Fibroblast of skin of back (primary cell): ENCODE measurements around the gene DLG2.

Source experiments
- DNase-seq: peaks from one replicate; pipeline ENCODE4 v3.0.0-alpha.2; 2013

The DLG2 gene

DNA sequence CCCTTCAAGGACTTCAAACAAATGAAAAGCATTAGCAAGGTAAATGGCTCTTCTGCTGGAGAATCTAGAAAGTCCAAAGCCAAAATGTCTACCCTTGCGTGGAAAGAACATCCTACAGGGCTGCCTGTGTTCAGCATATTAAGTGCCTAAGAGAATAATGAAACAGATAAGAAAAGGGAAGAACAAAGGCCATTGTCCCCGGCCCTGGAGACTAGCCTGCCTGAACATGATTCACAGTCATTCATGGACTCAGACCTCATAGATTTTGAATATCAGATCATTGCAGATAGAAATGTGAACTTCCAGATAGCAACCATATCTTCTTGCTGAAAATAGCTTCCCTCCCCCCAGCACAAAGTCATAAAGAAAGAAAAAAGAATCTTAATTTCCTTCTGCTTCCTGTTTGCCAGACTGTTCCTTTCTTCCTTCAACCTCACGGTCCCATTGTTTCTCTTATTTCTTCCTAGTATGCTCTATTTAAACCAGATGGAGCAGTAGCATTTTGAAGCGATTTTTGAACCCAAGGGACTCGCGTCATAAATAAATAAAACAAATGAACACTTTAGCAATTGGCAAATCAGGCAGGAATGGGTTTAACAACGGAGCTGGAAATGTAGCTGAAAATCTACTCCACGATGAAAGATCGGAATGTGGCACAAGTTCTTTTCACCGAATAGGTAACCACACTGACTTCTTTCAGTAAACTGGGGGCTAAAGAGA is 1932.8 kb downstream of the DLG2 start:
- DNase-seq: peak; percentile 14

DNA sequence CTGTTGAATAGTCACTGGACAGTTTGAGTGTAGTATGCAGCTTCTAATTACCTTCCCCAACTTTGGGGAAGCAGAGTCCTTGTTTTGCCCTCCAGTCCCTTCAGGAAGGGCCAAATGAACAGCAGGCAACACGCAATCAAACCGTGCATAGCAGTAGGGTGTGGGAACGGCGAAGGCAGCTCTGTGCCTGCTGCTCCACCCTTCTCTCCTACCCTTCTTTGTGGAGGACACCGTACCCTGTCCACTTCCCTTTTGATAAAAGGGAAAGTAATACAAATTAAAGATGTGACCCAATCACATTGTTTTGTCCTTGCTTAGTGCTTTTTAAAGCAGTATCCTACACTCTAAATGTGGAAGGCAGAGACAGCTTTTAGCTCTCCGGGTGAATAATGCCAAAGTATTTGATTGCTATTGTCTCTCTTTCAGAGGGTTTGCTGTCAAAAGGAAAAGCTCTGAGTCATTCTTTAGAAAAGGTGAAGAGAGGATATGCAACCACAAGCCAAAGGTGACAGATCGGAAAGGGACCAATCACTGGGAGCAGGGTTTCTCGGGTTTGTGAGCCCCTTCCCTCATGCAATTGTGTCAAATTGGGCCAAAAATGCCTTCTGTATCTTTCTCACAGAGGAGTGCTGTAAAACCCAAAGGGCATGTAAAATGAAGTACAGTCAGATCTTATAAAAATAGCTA is 1933.7 kb downstream of the DLG2 start:
- DNase-seq: no peak

DNA sequence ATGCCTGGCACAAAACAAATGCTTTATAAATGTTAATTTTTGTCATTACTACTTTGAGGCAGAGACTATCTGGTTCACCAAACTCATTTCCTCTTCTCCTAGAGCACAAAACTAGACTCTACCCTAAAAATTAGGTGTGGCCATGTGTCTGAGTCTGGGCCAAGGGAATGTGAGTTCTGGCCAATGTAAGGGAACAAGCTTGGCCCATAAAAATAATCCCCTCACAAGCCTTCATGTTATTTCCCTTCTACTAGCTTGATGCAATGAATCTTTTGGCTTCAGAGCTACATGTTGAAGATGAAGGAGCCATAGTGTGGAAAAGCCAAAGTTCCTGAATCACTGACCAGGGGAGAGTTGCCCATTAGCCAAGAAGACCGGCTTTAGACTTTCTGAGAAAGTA is 1934.5 kb downstream of the DLG2 start:
- DNase-seq: no peak

DNA sequence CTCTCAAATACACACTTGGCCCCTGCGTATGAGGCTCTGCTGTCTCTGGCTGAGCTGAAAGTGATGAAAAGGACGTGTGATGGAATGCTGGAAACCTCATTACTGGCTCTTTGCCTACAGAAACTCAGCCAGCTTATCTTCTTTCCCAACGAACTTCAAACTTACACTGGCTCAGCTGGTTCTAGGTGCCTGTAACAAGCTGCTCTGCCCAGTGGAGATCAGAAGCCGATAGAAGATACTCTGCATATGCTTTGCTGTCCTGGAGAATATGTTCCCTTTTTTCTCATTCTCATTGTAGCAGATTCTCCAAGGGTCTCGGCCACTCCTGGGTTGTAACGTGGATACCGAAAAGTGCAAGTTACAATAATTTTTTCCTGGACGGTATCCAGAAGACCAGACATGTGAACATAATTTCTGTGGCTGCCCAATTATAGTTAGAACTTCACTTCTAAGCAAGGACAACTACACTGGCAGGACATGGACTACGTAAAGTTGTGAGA is 1935.6 kb downstream of the DLG2 start:
- DNase-seq: no peak

DNA sequence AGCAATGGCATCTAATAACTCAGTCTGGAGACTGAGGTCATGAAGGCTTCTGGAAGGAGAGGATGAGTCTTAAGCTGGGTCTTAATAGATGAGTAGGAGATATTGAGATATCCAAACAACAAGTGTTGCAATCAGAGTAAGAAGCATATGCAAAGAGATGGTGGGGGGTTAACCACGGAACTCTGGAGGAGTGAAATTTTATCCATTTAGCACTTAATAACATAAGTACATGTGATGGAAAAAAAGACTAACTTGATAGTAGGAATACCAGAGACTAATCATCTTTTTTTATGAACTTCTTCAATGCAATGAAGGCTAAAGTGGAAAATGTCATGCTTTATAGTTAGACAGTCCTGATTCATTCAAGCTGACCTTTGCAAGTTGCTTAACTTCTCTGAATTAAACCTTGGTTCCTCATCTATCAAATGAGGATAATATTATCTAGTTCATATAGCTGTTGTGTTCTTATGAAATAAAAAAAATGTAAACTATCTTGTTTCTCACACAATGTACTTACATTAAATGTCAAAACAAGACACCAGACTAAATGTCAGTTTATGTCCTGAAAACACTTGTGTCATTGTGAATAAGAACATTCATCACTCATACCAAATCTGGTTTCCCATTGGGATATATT is 1937.9 kb downstream of the DLG2 start:
- no peak for DNase-seq

DNA sequence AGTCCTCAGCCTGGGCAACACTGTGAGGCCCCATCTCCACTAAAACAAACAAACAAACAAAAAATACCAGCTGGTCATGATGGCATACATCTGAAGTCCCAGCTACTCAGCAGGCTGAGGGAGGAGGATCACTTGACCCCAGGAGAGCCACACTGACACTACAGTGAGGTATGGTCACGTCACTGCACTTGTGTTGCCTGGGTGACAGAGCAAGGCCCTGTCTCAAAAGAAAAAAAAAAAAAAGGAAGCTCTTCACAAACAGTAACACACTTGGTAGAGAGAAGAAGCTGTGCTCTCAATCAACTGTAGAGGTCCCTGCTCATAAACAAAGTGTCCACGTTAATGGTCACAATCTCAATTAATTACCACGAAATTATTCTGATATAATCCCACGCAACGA is 1939.4 kb downstream of the DLG2 start:
- no peak for DNase-seq

DNA sequence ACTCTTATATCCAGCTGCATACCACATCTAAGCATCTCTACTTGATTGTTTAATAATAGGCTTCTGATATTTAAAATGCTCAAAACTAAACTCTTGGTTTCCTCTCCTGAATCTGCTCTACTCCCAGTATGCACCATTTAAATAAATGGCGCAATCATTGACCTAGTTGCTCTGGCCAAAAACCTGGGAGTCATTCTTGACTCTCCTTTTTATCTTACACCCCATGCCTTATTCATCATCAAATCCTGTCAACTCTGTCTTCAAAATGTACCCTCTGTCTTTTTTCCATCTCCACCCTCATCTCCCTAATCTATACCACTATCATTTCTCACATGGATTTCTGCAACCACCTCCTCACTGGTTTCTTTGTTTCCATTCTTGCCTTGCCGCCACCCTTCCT is 1941.4 kb downstream of the DLG2 start:
- no peak for DNase-seq

DNA sequence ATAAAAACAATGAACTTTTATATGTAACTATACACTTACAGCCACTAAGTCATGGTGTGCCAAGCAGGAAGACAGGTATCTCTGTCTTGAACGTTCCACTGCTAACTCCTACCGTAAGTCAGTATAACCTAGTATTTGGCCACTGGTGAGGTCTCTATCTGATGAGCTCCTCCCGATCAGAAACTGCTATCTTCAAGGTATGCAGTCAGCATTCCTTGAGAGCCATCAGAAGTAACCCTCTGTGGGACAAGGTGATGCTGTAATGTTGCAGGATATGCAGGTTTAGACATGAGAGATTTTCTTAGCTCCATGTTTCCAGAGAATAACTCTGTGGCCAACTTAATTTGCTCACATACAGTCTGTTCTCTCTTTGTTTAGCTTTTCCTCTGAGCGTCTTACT is 1943.1 kb downstream of the DLG2 start:
- no peak for DNase-seq

DNA sequence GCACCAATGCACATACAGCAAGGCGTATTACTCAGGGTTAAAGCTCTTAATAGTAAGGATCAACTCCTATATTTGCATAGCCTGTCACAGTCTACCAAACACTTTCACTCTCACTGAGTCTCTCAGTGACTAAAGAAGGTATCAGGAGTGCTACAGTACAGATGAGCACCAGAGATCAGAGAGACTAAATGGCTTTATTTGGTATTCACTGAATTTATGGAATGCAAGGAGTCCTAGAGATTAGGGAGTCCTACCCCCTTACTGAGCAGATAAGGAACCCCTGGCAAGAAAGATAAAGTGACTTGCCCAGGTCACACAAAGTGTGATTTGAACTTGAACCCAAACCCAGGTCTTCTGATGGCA is 1944.6 kb downstream of the DLG2 start:
- DNase-seq: no peak

DNA sequence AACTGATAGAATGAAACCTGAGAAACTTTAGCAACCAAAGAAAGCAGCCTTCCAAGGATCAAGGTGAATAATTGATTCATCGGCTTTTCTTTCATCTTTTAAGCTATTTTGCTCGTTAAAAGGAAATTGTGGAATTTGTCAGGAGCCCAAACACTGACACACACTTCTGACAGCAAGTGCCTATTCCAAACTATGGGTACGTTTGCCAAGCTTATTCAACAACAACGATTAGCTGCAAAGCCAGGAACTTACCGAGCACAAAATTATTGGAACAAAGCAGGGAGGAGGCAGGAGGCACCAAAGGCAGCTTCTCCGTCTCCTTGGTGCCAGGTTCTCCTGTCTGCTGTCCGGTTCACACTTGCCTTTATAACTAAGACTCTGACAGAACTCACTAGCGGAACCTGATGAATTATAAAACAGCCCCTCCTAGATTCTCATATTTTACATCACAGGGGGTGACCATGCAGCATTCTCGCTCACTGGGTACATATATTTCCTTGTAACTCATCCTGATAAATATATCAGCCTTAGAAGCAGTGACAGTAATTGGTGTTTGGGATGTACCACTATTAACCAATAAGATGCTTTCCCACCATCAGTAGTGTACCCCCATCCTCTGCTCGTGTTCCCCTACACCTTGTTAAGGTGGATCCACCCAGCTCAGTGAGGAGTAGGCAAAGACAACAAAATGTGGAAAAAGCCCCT is 1945.1 kb downstream of the DLG2 start:
- no peak for DNase-seq

DNA sequence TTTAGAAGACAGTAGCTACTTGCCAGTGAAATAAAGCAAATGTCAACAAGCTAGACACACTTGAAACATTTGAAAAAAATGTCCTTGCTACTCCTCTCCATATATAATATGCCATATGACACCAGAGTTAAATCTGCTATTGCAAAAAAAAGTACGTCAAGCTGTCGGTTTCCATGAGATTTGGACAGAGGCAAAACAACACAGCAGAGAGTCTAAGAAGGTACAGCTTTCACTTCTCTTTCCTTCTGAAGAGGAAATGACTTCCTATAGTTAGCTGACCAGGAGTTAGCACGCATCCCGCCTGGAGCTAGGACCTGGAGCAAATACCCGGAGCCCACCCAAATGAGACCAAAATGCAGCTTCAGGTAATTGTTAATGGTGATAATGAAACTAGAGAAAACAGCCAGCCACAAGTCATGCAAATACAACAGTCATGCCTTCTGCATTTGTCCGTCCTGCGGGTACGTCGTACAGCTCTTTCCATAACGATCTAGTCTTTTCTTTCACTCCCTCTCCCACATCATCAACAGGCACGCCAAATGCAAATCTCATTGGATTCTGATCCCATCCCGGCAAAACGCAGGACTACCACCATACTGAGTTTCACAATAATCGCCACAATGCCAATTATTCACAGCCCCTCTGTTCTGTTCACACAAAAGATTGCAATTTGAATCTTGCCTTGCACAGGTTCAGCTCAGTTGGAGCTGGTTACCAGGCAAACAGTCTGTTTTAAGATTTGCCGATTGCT is 1945.9 kb downstream of the DLG2 start:
- peak; percentile 5 for DNase-seq

DNA sequence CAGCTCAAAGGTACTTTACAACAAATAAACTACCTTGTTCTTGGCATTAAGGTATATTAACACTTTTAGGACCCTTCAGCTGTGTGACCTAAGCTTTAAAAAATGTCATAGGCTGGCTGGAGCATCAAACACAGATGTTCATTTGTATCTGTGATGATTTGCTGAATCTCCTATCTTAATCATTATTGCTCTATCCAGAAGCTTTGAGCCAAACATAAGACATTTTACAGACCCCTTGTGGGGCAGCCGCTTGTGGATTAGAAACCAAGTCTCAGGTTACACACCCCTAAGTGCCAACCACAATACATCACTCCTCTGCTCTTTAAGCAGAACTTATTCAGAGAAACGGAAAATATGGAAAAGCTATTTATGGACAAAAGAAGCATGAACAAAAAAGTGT is 1946.8 kb downstream of the DLG2 start:
- no peak for DNase-seq

DNA sequence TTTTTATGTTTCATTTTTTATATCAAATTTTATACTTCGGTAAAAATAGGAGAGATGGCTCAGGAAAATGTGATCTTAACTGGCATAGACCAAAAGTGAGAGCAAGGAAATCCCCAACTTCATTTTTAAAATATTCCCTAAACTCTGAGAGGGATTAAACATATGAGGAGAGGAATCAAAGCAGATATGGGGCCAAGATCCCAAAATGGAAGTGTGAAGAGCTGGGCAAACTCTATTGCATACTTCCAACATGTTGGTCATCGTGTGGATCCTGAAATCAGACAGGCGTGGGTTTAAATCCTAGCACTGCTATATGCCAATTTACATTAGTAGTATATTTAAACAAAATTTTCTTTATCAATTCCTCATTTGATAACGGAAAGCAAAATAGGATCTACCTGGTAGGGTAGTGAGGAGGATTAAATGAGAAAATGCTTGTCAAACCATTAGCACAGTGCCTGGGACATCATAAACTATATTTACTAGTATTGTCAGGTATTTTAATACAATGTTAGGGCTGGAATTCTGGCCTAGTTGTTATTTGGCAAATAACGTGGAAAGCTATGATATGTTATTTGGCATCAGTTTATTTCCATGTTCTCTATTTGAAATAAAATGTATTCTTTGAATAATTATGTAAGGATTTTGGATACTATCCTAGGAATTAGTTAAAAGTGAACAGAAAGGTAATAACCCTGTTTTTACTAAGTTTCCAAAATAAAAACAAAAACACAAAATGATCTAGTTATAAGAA is 1948.1 kb downstream of the DLG2 start:
- DNase-seq: no peak

DNA sequence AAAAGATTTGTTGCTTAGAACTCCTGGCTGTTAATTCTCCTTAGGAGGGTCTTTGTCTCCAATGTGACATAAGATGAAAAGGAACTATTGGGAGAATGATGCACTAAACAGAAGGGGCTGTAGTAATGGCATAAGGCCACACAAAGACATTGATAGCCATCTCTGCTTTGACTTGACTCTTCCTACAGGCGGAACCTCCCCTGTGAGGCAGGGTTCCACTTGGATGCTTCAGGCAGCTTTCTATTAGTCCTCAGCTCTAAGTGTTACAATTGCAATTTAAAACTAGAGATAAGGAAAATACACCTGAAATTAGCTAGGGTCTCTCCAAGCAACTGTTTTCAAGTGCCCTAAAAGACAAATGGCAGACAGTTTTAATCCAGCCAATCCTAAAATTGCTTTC is 1949.4 kb downstream of the DLG2 start:
- no peak for DNase-seq

DNA sequence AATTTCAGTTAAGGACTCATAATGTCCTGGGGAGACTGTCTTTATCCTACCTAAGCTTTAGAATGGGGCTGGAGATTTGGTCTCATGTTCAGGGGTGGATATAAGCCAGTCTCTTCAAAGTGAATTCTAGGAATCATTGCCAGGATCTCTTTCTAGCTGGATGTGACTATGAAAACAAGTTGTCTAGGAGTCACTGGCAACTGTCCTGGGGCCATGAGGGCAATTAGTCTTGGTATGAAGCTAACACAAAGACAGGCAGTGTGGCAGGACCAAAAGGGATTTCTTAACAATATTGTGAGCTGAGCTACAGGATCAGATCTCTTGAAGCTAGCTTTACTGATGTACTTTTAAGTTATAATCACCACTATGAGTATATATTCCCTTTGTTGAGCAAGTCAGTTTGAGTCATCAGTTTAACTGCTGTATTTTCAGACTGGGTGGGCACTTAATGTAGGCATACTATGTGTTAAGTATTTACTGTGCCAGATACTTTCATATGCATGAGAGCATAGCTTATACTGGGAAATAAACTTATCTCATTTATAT is 1951.0 kb downstream of the DLG2 start:
- DNase-seq: no peak

DNA sequence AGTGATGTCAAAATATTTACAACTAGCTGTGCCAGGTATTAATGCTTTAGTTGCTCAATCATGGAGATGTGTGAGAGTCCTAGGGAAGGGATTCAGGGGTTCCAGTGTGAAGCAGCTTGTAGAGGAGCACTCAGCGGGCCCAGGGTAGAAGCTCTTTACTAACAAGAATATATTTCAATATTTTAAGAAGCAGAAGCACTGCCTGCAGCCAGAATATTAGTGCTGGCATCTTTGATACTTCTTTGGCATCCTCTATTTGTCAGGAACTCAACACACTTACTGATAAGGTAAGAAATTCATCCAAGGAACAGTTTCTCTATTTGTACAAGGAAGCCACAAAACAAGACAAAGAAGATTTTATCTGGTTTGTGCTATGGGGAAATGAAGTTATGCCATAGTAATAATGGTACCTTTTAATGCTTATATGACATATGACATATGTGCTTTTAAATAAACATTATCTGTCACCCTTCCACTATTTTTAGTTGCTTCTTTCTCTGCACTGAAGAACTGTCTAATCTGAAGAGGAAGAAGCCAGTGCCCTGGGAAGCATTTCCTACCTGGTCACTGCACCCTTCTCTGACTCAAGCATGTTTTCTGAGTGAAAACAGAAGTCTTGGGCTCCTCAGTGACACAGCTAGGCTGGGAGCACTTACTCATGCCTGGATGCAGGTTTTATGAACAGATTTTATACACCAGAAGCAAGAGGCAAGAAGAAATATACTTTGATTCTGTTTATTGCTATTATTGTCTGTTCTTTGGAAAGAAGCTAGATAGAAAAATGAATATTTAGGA is 1952.8 kb downstream of the DLG2 start:
- no peak for DNase-seq

DNA sequence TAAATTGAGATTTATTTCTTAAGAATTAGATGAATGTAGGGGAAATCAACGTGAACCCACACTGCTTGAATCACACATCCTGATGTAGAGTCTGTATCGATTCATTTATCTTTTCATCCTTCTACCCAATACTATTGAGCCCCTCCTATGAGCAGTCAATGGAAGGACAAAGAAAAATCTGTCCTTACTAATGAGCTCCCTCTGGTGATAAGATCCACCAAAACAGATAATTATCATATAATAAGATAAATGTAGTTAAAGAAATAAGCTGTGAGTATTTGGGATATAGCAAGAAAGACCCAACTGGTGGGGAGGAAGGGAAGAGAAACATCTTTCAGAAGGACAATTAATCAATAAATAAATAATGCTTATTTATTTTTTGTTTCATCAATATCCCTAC is 1955.9 kb downstream of the DLG2 start:
- DNase-seq: no peak

DNA sequence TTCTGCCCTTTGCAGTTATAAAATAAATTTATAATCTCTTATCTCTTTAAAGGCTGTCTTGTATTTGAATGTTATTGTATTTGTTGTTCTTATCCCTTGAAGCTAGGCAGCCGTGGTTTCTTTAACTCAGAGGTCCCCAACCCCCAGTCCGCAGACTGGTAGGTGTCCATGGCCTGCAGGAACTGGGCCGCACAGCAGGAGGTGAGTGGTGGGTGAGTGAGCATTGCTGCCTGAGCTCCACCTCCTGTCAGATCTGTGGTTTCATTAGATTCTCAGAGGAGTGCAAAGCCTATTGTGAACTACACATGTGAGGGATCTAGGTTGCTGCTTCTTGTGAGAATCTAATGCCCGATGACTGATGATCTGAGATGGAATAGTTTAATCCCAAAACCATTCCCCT is 1961.0 kb downstream of the DLG2 start:
- no peak for DNase-seq

DNA sequence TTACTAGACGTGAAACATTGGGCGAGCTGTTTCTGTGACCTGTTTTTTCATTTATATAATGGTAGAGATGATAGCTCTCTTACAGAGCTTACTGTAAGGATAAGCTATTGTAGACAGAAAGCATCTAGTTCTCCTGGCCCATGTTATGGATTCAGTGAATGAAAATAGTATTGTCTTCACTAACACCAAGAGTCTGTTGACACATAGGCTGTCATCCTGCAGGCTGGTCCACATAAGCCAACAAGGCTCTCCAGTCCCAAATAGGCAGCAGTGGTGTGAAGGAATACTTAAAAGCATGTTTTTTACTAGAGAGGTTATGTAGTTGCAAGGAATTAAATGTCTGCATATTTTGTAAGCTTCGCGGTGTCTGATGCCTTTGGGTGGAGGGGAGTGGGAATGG is 1963.2 kb downstream of the DLG2 start:
- no peak for DNase-seq

DNA sequence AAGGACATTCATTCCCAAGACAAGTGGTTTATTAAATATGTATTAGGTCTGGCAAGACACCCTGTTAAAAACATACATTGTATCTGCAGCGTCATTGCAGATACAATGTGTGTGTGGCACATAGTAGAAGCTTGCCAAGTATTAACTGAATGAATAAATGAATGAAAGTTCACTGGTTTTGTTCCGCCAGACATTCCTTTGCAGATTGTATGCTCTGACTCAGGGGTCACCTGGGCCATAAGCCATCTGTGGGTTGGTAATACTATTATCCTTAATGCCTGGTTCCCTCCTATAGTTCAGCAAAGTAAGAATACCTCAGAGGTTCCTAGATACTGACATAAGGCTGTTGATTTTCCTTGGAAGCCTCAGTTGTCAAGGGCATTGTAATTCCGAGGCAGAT is 1963.7 kb downstream of the DLG2 start:
- no peak for DNase-seq

DNA sequence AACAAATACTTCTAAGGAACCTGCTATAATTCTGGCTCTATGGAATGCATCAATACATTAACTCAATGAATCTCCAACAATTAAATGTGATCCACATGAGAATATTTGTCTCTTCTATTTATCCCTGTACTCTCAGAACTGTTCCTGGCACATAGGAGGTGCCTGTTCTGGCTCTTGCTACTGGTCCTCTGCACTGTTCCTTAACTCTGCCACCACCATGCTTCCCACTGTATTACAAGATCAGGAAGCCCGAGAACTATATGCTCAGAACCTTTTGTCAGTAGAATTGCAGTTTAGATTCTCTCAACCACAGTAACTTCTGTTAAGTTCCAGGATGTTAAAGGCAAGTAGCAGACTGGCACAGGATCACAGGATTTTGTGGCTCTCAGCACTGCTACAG is 1964.7 kb downstream of the DLG2 start:
- no peak for DNase-seq
